GM18873 (cell line): Measurements from ENCODE around the gene APBA2.
"Not testable (repeated sequence)": the region's sequence is repeated elsewhere in the genome, so short reads cannot be mapped to it uniquely, and the experiment has no call there.

Experiments
- ATAC-seq: cut with Tn5 transposase; IDR thresholded peaks from one replicate; pipeline ENCODE4 v1.9.1; 2021; ENCODE audit warnings: mild to moderate bottlenecking, moderate library complexity, moderate number of reproducible peaks; ENCODE audit not compliant: unreplicated experiment, low FRiP score

The APBA2 gene

DNA sequence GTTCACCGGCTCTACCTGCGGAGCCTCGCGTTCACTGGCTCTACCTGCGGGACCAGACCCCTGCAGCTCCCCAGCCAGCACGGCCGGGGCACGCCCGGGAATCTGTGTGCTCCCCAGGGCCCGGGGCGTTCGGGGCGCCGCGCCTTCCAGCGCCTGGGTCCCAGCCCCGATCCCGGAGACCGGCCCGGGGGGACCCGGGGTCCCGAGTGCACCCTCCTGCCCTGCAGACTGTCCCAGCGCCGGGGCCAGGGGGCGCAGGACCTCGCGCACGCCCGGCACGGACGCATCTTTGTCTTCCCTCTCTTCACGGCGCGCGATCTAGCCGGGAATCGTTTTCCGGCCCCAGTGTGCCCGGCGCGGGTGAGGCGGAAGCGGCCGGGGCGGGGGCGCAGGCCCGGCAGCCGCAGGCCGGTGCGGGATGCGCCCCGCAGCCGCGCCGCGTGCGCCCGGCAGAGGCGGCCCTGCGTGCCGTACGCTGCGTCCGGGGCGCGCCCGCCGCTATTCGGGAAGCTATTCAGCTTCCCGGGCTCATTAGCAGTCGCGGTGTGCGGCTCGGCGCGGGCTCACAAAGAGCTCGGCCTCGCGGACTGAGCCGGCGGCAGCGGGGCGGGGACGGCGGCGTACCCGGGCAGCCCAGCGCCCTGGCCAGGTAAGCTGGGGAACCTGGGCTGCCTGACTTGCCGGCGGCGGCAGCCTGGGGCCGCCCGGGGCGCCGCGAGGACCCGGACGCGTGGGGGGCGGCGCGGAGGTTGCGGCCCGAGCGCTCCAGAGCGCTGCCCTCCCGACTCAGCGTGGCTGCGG lies at the start of gene APBA2:
TSS of gene APBA2 (plus strand) at position 345 of the 801 bp plus-strand sequence. CDS start 167,911 bp downstream, outside the sequence.
- ATAC-seq: no peak

DNA sequence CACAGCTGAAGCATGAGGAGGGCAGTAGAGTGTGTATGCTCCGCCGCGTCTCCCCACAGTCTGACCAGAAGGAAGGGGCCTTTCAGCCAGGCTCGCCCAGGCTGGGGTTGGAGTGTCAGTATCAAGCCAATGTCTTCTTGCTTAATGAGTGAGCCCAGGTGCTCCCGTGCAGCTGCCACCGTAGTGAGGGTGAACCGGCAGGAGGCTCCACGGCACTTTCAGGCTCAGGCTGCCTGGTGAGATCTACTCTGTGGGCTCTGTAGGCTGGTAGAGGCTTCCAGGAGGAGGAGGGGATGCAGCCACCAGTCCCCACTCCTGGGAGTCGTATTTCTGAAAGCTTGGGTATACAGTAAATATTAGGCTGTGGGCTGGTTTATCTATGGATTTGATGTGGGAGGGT lies 45.5 kb upstream of the APBA2 start:
- ATAC-seq: not testable (repeated sequence)

DNA sequence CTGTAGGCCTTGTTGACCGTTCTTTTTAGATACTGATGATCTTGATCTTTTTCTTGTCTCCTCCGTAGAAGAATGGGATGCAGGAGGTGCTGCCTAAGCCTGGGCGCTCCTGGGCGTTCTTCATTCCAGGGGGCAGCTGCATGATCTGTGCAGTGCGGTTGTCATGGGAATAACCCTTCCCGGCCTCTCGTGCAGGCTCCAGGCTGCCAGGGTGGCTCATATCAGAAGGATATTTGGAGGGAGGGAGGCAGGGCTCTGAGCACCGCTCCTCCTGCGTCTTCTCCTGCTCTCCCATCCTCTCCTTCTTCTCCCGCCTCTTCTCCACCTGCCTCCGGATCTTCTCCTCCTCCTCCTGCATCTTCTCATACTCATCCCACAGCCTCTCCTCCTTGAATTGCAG lies 43.6 kb upstream of the APBA2 start:
- ATAC-seq: not testable (repeated sequence)

DNA sequence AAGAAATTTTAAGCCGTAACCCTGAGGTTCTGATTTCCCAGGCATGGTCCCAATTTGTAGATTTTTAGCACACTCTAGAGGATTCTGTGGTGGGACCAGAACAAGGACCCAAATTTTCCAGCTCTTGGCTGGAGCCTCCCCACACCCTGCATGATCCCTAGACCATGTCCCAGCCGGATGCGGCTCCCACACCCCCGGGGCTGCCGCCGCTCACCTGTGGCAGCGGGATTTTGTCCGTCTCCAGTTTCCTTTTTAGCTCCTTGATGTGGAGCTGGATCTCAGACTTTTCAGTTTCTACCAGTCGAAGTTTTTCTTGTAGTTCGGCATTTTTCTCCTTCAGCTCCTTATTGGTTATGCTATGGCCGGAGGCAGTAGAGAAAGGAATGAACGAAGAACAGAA lies 42.3 kb upstream of the APBA2 start:
- not testable (repeated sequence) for ATAC-seq

DNA sequence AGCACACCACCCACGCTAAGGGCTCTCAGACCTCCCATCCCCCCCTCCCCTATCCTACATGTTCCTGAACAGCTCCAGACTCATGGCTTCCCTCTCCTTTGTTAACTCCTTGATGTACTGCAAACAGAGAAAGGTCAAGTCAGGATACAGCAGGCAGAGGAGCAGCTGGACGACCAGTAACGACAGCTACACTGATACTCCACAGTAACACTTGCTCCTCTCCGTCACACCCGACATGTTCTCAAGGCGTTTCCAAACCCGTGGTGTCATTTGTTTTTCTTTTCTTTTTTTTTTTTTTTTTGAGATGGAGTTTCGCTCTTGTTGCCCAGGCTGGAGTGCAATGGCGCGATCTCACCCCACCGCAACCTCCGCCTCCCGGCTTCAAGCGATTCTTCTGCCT lies 41.6 kb upstream of the APBA2 start:
- ATAC-seq: not testable (repeated sequence)

DNA sequence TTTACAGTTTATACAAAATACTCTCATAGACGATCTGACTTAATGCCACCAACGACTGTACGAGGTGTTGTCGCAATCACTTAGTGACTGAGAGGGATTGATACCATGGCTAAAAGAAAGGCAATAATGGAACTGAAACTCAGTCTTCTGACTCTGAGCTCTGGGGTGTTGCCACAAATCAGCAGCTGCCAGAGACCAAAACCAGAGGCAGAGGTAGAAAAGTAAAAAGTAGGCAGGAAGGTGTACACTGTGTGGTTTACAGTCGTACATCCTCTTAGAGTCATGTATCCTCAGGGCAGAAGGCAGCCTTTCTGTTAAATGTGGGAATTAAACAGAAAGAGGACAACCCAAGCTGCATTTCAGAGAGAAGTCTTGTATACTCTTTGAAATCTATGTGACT lies 38.5 kb upstream of the APBA2 start:
- ATAC-seq: not testable (repeated sequence)

DNA sequence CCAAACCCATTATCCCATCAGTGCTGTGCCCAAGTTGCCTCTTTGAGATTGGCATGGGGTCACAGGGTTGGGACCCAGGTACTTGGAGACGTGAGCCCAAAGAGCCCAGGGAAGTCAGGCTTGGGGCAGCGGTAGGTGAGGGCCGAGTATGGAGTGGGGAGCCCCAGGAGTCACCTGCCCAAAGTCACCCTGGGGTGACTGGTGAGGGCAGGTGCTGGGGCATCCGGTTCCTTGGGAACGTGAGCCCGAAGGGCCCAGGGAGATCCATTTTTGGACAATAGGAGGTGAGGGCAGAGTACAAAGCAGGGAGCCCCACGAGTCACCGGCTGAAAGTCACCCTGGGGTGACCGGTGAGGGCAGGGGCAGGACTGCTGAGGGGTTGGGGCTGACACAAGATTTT lies 37.8 kb upstream of the APBA2 start:
- ATAC-seq: not testable (repeated sequence)

DNA sequence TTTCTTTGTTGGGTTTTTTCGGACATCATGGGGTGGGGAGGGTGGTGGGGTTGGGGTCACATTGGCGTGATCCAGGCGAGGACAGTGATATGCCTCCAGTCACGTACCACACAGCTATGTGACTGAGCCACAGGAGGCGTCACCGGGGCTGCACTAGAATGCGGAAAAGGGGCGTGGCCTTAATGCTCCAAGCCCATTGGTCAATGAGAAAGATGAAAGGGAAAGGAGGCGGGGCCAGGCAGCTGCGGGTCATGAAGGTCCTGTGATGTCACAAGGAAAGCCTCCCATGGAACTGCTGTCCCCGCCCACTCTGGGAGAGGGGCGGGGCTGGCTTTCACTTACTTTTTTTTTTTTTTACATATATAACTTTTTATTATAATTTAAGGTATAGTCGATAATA lies 37.3 kb upstream of the APBA2 start, which contains the start of gene GOLGA6L7:
TSS of gene GOLGA6L7 (minus strand) at position 124 of the 400 bp plus-strand sequence. CDS start at position 29, 95 bp downstream.
- ATAC-seq: not testable (repeated sequence)

DNA sequence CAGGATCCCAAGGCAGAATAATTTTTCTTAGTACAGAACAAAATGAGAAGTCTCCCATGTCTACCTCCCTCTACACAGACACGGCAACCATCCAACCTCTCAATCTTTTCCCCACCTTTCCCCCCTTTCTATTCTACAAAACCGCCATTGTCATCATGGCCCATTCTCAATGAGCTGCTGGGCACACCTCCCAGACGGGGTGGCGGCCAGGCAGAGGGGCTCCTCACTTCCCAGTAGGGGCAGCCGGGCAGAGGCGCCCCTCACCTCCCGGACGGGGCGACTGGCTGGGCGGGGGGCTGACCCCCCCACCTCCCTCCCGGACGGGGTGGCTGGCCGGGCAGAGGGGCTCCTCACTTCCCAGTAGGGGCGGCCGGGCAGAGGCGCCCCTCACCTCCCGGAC lies 36.5 kb upstream of the APBA2 start:
- ATAC-seq: not testable (repeated sequence)

DNA sequence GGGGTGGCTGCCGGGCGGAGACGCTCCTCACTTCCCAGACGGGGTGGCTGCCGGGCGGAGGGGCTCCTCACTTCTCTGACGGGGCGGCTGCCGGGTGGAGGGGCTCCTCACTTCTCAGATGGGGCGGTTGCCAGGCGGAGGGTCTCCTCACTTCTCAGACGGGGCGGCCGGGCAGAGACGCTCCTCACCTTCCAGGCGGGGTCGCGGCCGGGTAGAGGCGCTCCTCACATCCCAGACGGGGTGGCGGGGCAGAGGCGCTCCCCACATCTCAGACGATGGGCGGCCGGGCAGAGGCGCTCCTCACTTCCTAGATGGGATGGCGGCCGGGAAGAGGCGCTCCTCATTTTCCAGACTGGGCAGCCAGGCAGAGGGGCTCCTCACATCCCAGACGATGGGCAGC lies 36.0 kb upstream of the APBA2 start:
- not testable (repeated sequence) for ATAC-seq

DNA sequence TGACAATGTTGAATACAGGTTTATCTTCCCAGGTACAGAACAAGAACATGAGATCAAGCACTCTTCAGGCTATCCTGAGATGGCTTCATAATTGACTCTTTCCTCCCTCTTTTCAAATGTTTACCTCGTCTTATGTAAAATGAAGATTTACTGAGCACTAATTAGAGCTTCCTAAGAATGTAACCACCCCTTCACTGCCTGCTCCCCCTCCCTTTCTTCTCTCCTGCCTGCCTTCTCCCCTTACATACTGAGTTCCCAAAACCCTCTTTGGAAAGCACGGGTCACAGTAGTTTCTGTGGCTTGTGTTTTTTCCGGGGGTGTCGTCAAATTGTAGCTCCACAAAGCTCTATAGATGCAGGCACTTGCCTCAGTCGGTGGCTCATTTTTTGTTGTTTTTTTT lies 32.1 kb upstream of the APBA2 start:
- ATAC-seq: not testable (repeated sequence)

DNA sequence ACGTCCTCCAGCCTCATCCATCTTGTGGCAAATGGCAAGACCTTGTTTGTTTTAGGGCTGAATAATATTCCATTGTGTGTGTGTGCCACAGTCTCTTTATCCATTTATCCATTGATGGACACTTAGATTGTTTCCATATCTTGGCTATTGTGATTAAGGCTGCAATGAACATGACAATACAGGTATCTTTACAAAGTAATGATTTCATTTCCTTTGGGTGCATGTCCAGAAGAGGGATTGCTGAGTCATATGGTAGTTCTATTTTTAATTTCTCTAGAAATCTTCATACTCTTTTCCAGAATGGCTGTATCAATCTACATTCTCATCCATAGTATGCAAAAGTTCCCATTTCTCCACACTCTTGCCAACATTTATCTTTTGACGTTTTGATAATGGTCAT lies 31.2 kb upstream of the APBA2 start:
- not testable (repeated sequence) for ATAC-seq

DNA sequence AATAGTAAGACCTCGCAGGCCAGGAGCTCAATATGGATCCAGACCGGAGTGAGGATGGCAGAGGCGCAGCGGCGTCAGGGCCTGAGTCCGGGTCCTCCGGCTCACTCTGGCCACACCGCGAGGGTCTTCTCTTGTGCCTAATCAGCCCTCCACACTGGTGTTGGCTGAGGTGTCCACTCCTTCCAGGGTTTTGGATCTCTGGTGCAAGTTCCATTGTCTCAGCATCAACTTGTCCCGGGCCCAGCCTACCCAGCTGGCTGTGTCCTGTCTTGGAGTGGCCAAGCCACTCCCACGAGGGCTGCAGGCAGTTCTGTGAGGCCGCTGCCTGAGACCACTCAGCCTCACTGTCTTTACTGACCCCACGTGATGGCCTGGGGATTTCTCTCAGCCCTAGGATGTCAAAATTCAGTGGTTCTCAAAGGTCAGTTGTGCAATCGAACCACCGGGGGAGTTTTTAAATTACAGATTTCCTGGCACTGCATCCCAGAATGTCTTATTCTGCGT lies 24.7 kb upstream of the APBA2 start:
- ATAC-seq: no peak

DNA sequence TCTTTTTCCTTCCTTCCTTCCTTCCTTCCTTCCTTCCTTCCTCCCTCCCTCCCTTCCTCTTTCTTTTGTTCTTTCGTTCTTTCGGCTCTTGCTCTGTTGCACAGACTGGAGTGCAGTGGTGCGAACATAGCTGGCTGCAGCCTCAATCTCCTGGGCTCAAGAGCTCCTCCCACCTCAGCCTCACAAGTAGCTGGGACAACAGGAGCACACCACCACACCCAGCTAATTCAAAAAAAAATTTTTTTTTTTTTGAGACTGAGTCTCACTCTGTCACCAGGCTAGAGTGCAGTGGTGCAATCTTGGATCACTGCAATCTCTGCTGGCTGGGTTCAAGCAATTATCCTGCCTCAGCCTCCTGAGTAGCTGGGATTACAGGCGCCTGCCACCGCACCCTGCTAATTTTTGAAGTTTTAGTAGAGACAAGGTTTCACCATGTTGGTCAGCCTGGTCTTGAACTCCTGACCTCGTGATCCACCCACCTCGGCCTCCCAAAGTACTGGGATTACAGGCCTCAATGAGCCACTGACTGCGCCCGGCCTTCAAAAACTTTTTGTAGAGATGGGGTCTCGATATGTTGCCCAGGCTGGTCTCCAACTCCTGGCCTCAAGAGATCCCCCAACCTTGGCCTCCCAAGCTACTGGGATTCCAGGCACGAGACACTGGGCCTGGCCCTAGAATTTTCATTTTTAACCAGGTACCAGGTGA lies 24.0 kb upstream of the APBA2 start:
- not testable (repeated sequence) for ATAC-seq

DNA sequence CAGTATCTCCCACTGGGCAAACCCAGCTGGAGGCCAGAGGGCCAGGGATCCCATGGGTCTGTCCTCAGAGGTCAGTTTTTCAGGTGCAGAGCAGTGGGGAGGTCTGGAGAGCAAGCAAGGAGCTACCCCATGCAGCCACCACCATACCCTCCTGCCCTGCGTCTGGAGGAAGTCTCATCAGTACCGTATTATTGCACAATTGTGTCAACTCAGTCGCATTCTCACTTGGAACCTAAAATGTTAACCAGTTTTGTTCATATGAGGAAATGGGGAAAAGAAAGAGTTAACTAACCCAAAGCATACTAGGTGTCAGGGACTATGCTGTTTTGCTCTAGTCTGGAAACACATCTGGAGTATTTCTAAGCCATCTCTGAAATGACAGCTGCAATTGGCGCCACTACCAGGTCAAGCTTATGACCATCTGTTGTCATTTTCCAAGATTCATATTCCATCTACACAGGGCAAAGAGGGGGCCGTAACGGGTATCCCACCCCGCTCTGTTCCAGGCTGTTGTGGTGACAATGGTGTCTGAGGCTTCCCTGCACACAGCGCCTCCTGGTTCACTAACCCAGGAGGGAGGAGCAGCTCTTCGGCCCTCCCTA lies 16.9 kb upstream of the APBA2 start:
- no peak for ATAC-seq

DNA sequence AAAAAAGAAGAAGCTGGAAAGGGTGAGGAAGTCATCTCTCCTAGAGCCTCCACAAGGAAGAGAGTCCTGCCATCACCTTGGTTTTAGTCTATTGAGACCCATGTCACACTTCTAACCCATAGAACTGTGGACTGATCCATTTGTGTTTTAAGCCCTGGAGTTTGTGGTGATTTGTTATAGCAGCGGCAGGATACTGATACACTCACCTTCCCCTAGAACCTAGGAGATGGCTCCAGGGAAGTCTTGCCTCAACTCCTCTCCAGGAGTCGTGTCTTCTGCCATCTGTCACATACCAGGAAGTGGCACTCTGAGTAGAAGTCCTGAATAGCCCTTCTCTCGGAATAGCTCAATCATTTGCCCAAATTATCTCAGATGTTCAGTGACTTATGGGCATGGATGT lies 14.6 kb upstream of the APBA2 start:
- no peak for ATAC-seq

DNA sequence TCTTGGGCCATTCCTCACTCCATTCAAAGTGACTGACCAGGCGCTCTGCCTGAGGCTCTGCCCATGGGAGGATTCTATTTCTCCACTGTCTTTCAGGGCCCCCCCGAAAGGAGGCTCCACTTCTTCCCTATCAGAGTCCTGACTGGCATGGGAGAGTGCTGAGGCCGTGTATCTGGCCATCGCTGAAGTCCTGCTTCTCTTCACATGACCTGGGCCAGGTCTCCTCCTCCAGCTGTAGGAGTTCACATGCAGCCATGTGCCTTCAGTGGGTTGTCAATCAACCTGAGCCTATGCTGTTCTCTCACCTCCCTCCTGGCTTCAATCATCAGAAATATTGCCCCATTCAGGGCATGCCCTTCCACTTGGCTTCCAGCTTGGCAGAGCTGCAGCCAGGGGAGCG lies 12.8 kb upstream of the APBA2 start:
- no peak for ATAC-seq

DNA sequence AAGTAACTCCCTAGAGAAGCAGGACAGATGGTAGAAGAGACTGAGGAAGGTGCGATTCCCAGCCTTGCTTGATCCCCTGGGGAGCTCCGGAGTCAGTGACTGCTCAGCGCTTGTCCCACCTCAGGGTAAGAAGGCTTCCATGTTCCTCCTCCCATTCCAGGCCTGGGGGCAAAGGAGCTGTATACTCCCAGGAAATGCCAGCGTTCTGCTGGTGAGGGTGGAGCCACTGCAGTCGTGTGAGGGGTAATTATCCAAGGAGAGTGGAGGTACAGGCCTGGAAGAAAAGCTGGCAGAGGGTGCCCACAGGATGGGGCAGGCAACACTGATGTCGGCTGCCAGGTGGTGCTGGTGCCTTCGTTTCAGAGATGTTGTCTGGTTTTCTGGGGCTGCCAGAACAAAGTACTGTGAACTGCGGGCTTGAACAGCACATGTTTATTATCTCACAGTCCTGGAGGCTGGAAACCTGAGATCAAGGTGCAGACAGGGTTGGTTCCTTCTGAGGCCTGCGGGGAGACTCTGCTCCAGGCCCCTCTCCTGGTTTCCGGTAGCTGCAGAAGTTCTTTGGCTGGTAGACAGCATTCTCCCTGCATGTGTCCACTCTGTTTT lies 12.1 kb upstream of the APBA2 start:
- no peak for ATAC-seq

DNA sequence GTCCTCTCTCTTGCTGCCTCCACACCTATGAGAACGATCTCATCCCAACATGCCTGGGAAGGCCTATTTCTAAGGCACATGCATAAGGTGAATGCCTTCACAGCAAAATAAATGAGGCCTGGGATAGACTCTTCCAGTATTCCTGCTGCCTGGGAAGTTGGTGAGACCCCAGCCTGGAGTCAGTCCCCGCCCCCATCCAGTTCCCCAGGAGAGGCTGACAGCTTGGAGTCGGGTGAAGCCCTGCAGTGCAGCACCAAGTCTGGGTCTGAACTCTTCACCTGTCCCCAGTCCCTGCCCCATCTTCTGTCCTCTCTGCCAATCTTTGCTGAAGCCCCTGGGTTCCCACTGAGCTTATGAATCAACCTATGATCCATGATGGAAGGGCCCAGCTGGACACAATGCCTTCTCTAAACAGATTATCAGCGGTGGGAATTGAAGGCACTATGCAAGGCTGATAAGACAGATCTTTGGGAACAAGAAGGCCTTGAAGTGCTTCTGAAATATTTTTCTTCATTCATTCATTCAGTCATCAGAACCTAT lies 10.2 kb upstream of the APBA2 start:
- no peak for ATAC-seq

DNA sequence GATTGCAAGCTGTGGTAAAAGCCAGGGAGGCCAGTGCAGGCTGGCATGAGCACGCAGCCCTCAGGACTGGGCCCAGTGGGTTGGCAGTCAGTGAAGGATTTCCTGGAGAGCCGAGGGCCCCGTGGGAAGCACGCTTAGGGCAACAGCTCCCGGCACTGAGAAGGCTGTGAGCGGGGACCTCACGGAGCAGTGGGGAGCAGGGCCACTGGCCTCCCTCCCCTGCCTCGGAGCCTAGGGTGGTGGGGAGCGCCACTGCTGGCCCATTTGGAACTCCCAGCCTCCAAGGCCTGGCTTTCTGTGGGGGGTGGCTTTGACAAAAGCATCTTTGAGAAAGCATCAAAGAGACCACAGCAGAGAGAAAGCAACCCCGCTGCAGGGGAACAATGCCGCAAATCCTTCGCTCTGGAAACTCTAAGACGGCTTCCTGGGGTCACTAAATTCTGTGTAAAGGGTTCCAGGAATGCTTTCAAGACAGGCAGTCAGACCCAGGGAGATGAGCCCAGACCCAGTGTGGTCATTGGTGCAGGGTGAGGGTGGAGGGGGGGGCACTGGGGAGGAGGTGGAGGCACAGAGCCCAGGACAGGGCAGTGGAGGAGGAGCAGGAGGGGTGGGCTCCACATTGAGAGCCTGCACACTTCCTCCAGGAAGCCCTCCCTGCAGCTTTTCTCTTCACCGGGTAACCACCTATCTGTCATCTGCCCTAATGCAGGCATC lies 9.5 kb upstream of the APBA2 start:
- no peak for ATAC-seq
